LNCaP clone FGC (cell line): ENCODE results near the gene CLDN15.

Source experiments
- DNase-seq: peaks from one replicate; pipeline ENCODE4 v3.0.0-alpha.2; 2011; ENCODE audit warnings: low read depth
- H3K4me3 ChIP-seq: 2 replicates; pipeline ENCODE4 v1.5.1; 2011; ENCODE audit warnings: mild to moderate bottlenecking, low read depth, low read length, control low read depth
- CTCF ChIP-seq: IDR thresholded peaks from 2 replicates; pipeline ENCODE4 v1.5.1; 2012; ENCODE audit warnings: mild to moderate bottlenecking; ENCODE audit not compliant: control insufficient read depth, insufficient read depth; ENCODE audit errors: extremely low read depth

The CLDN15 gene

GRCh38 chr7:101241443-101242349 lies 4.1 kb upstream of the CLDN15 start:
- DNase-seq = no peak
- no peak overlapping the region for H3K4me3 ChIP-seq
- no peak for TF ChIP-seq CTCF

- TF ChIP-seq CTCF = no peak
- DNase-seq = no peak
- no peak overlapping the region for H3K4me3 ChIP-seq
These were observed 3.4 kb upstream of the CLDN15 start for GRCh38 chr7:101241015-101241363.

- no peak for TF ChIP-seq CTCF
- DNase-seq = no peak
- no peak overlapping the region for H3K4me3 ChIP-seq
These were observed 2.8 kb upstream of the CLDN15 start for GRCh38 chr7:101240226-101241014.

GRCh38 chr7:101239951-101240220 lies 2.3 kb upstream of the CLDN15 start:
- DNase-seq = no peak
- H3K4me3 ChIP-seq = no peak overlapping the region
- TF ChIP-seq CTCF = no peak

GRCh38 chr7:101239191-101239950 lies 1.8 kb upstream of the CLDN15 start:
- DNase-seq = no peak
- no peak for TF ChIP-seq CTCF
- H3K4me3 ChIP-seq = no peak overlapping the region

- DNase-seq = no peak
- no peak for TF ChIP-seq CTCF
- no peak overlapping the region for H3K4me3 ChIP-seq
These were observed 902 bp upstream of the CLDN15 start for GRCh38 chr7:101238226-101239182.
